Neutrophil (primary cell): Measurements from ENCODE around the gene MBLAC1.

Source experiments
- H3K27ac ChIP-seq: fragments of 200-600 bp; sonication (generic); 2 replicates; pipeline ENCODE4 v1.5.1; 2016; ENCODE audit warnings: mild to moderate bottlenecking, moderate library complexity
- H3K27me3 ChIP-seq: fragments of 200-600 bp; sonication (generic); 2 replicates; pipeline ENCODE4 v1.6.0; 2016; ENCODE audit warnings: mild to moderate bottlenecking
- H3K36me3 ChIP-seq: fragments of 200-600 bp; sonication (generic); 2 replicates; pipeline ENCODE4 v1.5.1; 2017
- H3K4me1 ChIP-seq, 2 experiments: fragments of 200-600 bp in 1 of 2; sonication (generic) in 1 of 2; 1 replicate in 1 of 2; 2 replicates in 1 of 2; pipeline versions ENCODE4 v1.5.1 to v1.6.1; 2013 to 2016; ENCODE audit warnings: low read depth in 1 of 2, low read length in 1 of 2, mild to moderate bottlenecking in 1 of 2, moderate library complexity in 1 of 2; ENCODE audit not compliant: control insufficient read depth in 1 of 2, insufficient read depth in 1 of 2
- H3K4me3 ChIP-seq, 2 experiments: fragments of 200-600 bp in 1 of 2; sonication (generic) in 1 of 2; 1 replicate in 1 of 2; 2 replicates in 1 of 2; pipeline ENCODE4 v1.5.1; 2013 to 2016; ENCODE audit warnings: low read depth in 1 of 2, low read length in 1 of 2, mild to moderate bottlenecking in 1 of 2, moderate library complexity in 1 of 2
- H3K9me3 ChIP-seq: fragments of 200-600 bp; sonication (generic); 2 replicates; pipeline ENCODE4 v1.5.1; 2016
- CTCF ChIP-seq: fragments of 200-600 bp; sonication (generic); IDR thresholded peaks from 2 replicates; pipeline ENCODE4 v1.5.1; 2016; ENCODE audit warnings: antibody characterized with exemption

Gene MBLAC1

GRCh38 chr7:100089458-100090196 lies 37.1 kb upstream of the MBLAC1 start:
- Histone ChIP-seq H3K27me3 (no peaks in the 10 kb centered on the region), H3K4me1 (peaks cover 26 to 31% of the 10 kb centered on the region in 2 experiments), H3K27ac (peak overlapping the region; percentile 70), H3K36me3 (peaks cover 41% of the 10 kb centered on the region), H3K4me3 (peak overlapping the region; percentile 90 to 92), H3K9me3 (no peaks in the 10 kb centered on the region)
- TF ChIP-seq CTCF = no peak

GRCh38 chr7:100090527-100091410 lies 36.0 kb upstream of the MBLAC1 start:
- Histone ChIP-seq H3K4me3 (no peak overlapping the region), H3K27ac (no peak overlapping the region), H3K9me3 (no peaks in the 10 kb centered on the region), H3K36me3 (peaks cover 52% of the 10 kb centered on the region), H3K27me3 (no peaks in the 10 kb centered on the region), H3K4me1 (peaks cover 23 to 27% of the 10 kb centered on the region in 2 experiments)
- TF ChIP-seq CTCF = no peak

GRCh38 chr7:100091411-100092181 lies 35.2 kb upstream of the MBLAC1 start:
- no peaks in the 10 kb centered on the region for H3K9me3 ChIP-seq
- TF ChIP-seq CTCF = no peak
- no peak overlapping the region for H3K27ac ChIP-seq
- H3K4me1 ChIP-seq = peaks cover 16 to 18% of the 10 kb centered on the region in 2 experiments
- H3K4me3 ChIP-seq = no peak overlapping the region
- H3K36me3 ChIP-seq = peaks cover 61% of the 10 kb centered on the region
- H3K27me3 ChIP-seq = no peaks in the 10 kb centered on the region

- Histone ChIP-seq H3K4me1 (peaks cover 12 to 15% of the 10 kb centered on the region in 2 experiments), H3K27ac (peak overlapping the region; percentile 2), H3K27me3 (no peaks in the 10 kb centered on the region), H3K9me3 (no peaks in the 10 kb centered on the region), H3K36me3 (peaks cover 75% of the 10 kb centered on the region), H3K4me3 (no peak overlapping the region)
- no peak for TF ChIP-seq CTCF
Observed at GRCh38 chr7:100093054-100093453, 33.7 kb upstream of the MBLAC1 start.

- H3K9me3 ChIP-seq = no peaks in the 10 kb centered on the region
- H3K27ac ChIP-seq = peak overlapping the region; percentile 13
- H3K36me3 ChIP-seq = peaks cover 79% of the 10 kb centered on the region
- no peak overlapping the region for H3K4me3 ChIP-seq
- H3K27me3 ChIP-seq = no peaks in the 10 kb centered on the region
- no peak for TF ChIP-seq CTCF
- H3K4me1 ChIP-seq = peaks cover 8 to 11% of the 10 kb centered on the region in 2 experiments
Observed at GRCh38 chr7:100093498-100093897, 33.3 kb upstream of the MBLAC1 start.
